Activated T-helper 2 cell treated with anti-CD3 and anti-CD28 coated beads, Interferon-gamma antibody, Interleukin-2, Interleukin-4, amounts not matched to agents 10 μg/mL and 5 μg/mL and 100 μg/mL, durations not matched to agents 14 hours and 24 hours and 36 hours (primary cell): Measurements from ENCODE around the gene PRND. TPM values are rescaled to one million over a fixed set of nuclear protein-coding genes. Genes with fewer than 3 reads are reported as not detected.
"Not testable (repeated sequence)": the region's sequence is repeated elsewhere in the genome, so short reads cannot be mapped to it uniquely, and the experiment has no call there.

Source experiments
- DNase-seq: peaks from one replicate; pipeline ENCODE4 v3.0.0; 2021; ENCODE audit warnings: low spot score
- H3K27ac Mint-ChIP-seq: one replicate; pipeline ENCODE4 v1.8.0; 2021; ENCODE audit warnings: mixed read lengths
- H3K27me3 Mint-ChIP-seq: one replicate; pipeline ENCODE4 v1.8.0; 2021; ENCODE audit warnings: low read depth, mixed read lengths
- H3K36me3 Mint-ChIP-seq: one replicate; pipeline ENCODE4 v1.8.0; 2021; ENCODE audit warnings: low read depth, mixed read lengths
- H3K4me1 Mint-ChIP-seq: one replicate; pipeline ENCODE4 v1.8.0; 2021; ENCODE audit warnings: low read depth, mixed read lengths
- H3K4me3 Mint-ChIP-seq: one replicate; pipeline ENCODE4 v1.8.0; 2021; ENCODE audit warnings: low read depth, mild to moderate bottlenecking, moderate library complexity, mixed read lengths
- H3K9me3 Mint-ChIP-seq: one replicate; pipeline ENCODE4 v1.8.0; 2021; ENCODE audit warnings: mixed read lengths
- intact Hi-C: fragments of 100-400 bp; cut with micrococcal nuclease; formaldehyde crosslinking; loops from one replicate; pipeline ENCODE4 v1.15.1; 2023
- total RNA-seq: library from RNA; stranded (reverse); gene quantifications from 2 replicates; pipeline ENCODE4 v1.2.3, GENCODE V29; 2022

PRND gene
- total RNA-seq, 1 donor from 2014 or later, result not detected

- DNase-seq, result no peak
- H3K9me3 Mint-ChIP-seq, result no peaks in the 10 kb centered on the region
- H3K27ac Mint-ChIP-seq, result no peak overlapping the region
- intact Hi-C loops, result no loop called here
- peaks cover 15% of the 10 kb centered on the region for H3K27me3 Mint-ChIP-seq
- H3K4me3 Mint-ChIP-seq, result no peak overlapping the region
- no peaks in the 10 kb centered on the region for H3K36me3 Mint-ChIP-seq
- peaks cover 10% of the 10 kb centered on the region for H3K4me1 Mint-ChIP-seq
Measured at GRCh38 chr20:4711511-4711910, 10.2 kb upstream of the PRND start.

- H3K4me3 Mint-ChIP-seq, result no peak overlapping the region
- no peak overlapping the region for H3K27ac Mint-ChIP-seq
- H3K4me1 Mint-ChIP-seq, result peaks cover 10% of the 10 kb centered on the region
- no peak for DNase-seq
- no peaks in the 10 kb centered on the region for H3K9me3 Mint-ChIP-seq
- intact Hi-C loops, result no loop called here
- H3K36me3 Mint-ChIP-seq, result no peaks in the 10 kb centered on the region
- peaks cover 19% of the 10 kb centered on the region for H3K27me3 Mint-ChIP-seq
Measured at GRCh38 chr20:4713401-4713800, 8.3 kb upstream of the PRND start.

GRCh38 chr20:4714818-4715217 lies 6.9 kb upstream of the PRND start:
- no peak for DNase-seq
- Mint-ChIP-seq H3K4me1 (peaks cover 10% of the 10 kb centered on the region), H3K9me3 (no peaks in the 10 kb centered on the region), H3K27me3 (peaks cover 19% of the 10 kb centered on the region), H3K4me3 (no peak overlapping the region), H3K27ac (no peak overlapping the region), H3K36me3 (no peaks in the 10 kb centered on the region)
- intact Hi-C loops, result no loop called here

- no peaks in the 10 kb centered on the region for H3K36me3 Mint-ChIP-seq
- peaks cover 10% of the 10 kb centered on the region for H3K4me1 Mint-ChIP-seq
- DNase-seq, result no peak
- H3K9me3 Mint-ChIP-seq, result no peaks in the 10 kb centered on the region
- H3K27ac Mint-ChIP-seq, result no peak overlapping the region
- intact Hi-C loops, result no loop called here
- peaks cover 17% of the 10 kb centered on the region for H3K27me3 Mint-ChIP-seq
- no peak overlapping the region for H3K4me3 Mint-ChIP-seq
Measured at GRCh38 chr20:4717816-4718570, 3.7 kb upstream of the PRND start.

GRCh38 chr20:4719190-4719589 lies 2.5 kb upstream of the PRND start:
- H3K9me3 Mint-ChIP-seq, result no peaks in the 10 kb centered on the region
- peaks cover 10% of the 10 kb centered on the region for H3K4me1 Mint-ChIP-seq
- H3K27ac Mint-ChIP-seq, result no peak overlapping the region
- no peaks in the 10 kb centered on the region for H3K36me3 Mint-ChIP-seq
- H3K27me3 Mint-ChIP-seq, result peaks cover 13% of the 10 kb centered on the region
- intact Hi-C loops, result no loop called here
- DNase-seq, result no peak
- no peak overlapping the region for H3K4me3 Mint-ChIP-seq

- peaks cover 11% of the 10 kb centered on the region for H3K27me3 Mint-ChIP-seq
Measured at GRCh38 chr20:4720041-4720976, 1.4 kb upstream of the PRND start.

GRCh38 chr20:4720977-4721349 lies 746 bp upstream of the PRND start:
- peaks cover 10% of the 10 kb centered on the region for H3K4me1 Mint-ChIP-seq
- no peak overlapping the region for H3K4me3 Mint-ChIP-seq
- intact Hi-C loops, result loop anchor here (1.0 kb wide), 2 partner anchors 108 to 114 kb away; no protein-coding TSS in a partner anchor
- H3K9me3 Mint-ChIP-seq, result no peaks in the 10 kb centered on the region
- peaks cover 7% of the 10 kb centered on the region for H3K27me3 Mint-ChIP-seq
- no peak overlapping the region for H3K27ac Mint-ChIP-seq
- no peaks in the 10 kb centered on the region for H3K36me3 Mint-ChIP-seq
- no peak for DNase-seq

More at GRCh38 chr20:4720041-4720976, 1.4 kb upstream of the PRND start:
- H3K4me3 Mint-ChIP-seq, result no peak overlapping the region
- H3K9me3 Mint-ChIP-seq, result no peaks in the 10 kb centered on the region
- H3K36me3 Mint-ChIP-seq, result no peaks in the 10 kb centered on the region
- DNase-seq, result peak; percentile 67
- peaks cover 10% of the 10 kb centered on the region for H3K4me1 Mint-ChIP-seq
- intact Hi-C loops, result loop anchor here (1.0 kb wide), 2 partner anchors 107 to 113 kb away; no protein-coding TSS in a partner anchor
- no peak overlapping the region for H3K27ac Mint-ChIP-seq

- Mint-ChIP-seq H3K4me1 (peaks cover 20% of the 10 kb centered on the region), H3K36me3 (no peaks in the 10 kb centered on the region), H3K27me3 (peaks cover 7% of the 10 kb centered on the region), H3K4me3 (no peak overlapping the region), H3K27ac (no peak overlapping the region), H3K9me3 (no peaks in the 10 kb centered on the region)
- DNase-seq, result no peak
- intact Hi-C loops, result no loop called here
Measured at GRCh38 chr20:4722571-4722970, 862 bp downstream of the PRND start.

GRCh38 chr20:4722993-4723392 lies 1.3 kb downstream of the PRND start:
- no peak overlapping the region for H3K4me3 Mint-ChIP-seq
- H3K9me3 Mint-ChIP-seq, result no peaks in the 10 kb centered on the region
- peaks cover 4% of the 10 kb centered on the region for H3K27me3 Mint-ChIP-seq
- no peak for DNase-seq
- H3K4me1 Mint-ChIP-seq, result peaks cover 20% of the 10 kb centered on the region
- H3K27ac Mint-ChIP-seq, result no peak overlapping the region
- no peaks in the 10 kb centered on the region for H3K36me3 Mint-ChIP-seq
- intact Hi-C loops, result no loop called here

- peaks cover 20% of the 10 kb centered on the region for H3K4me1 Mint-ChIP-seq
- DNase-seq, H3K27ac Mint-ChIP-seq, H3K36me3 Mint-ChIP-seq, intact Hi-C loops, H3K9me3 Mint-ChIP-seq, H3K4me3 Mint-ChIP-seq, H3K27me3 Mint-ChIP-seq: not testable (repeated sequence)
Measured at GRCh38 chr20:4723553-4723952, 1.8 kb downstream of the PRND start.

- peaks cover 4% of the 10 kb centered on the region for H3K27me3 Mint-ChIP-seq
- no peak for DNase-seq
- no peaks in the 10 kb centered on the region for H3K36me3 Mint-ChIP-seq
- intact Hi-C loops, result no loop called here
- H3K9me3 Mint-ChIP-seq, result no peaks in the 10 kb centered on the region
- H3K4me3 Mint-ChIP-seq, result no peak overlapping the region
- peaks cover 20% of the 10 kb centered on the region for H3K4me1 Mint-ChIP-seq
- no peak overlapping the region for H3K27ac Mint-ChIP-seq
Measured at GRCh38 chr20:4724459-4725262, 3.0 kb downstream of the PRND start.

GRCh38 chr20:4725263-4725550 lies 3.5 kb downstream of the PRND start:
- H3K27ac Mint-ChIP-seq, result no peak overlapping the region
- no peaks in the 10 kb centered on the region for H3K36me3 Mint-ChIP-seq
- no peaks in the 10 kb centered on the region for H3K9me3 Mint-ChIP-seq
- no peak for DNase-seq
- H3K4me3 Mint-ChIP-seq, result no peak overlapping the region
- H3K4me1 Mint-ChIP-seq, result peaks cover 17% of the 10 kb centered on the region
- intact Hi-C loops, result no loop called here
- H3K27me3 Mint-ChIP-seq, result peaks cover 4% of the 10 kb centered on the region
